HG03175 (cell line): ENCODE data around the gene LIMS4.
"Not testable (repeated sequence)": the region's sequence is repeated elsewhere in the genome, so short reads cannot be mapped to it uniquely, and the experiment has no call there.

ENCODE experiments used
- ATAC-seq: cut with Tn5 transposase; IDR thresholded peaks from one replicate; pipeline ENCODE4 v1.9.1; 2021; ENCODE audit warnings: mild to moderate bottlenecking, moderate library complexity; ENCODE audit not compliant: unreplicated experiment

LIMS4 gene, protein sequence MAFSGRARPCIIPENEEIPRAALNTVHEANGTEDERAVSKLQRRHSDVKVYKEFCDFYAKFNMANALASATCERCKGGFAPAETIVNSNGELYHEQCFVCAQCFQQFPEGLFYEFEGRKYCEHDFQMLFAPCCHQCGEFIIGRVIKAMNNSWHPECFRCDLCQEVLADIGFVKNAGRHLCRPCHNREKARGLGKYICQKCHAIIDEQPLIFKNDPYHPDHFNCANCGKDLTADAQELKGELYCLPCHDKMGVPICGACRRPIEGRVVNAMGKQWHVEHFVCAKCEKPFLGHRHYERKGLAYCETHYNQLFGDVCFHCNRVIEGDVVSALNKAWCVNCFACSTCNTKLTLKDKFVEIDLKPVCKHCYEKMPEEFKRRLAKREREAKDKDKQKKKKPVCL

DNA sequence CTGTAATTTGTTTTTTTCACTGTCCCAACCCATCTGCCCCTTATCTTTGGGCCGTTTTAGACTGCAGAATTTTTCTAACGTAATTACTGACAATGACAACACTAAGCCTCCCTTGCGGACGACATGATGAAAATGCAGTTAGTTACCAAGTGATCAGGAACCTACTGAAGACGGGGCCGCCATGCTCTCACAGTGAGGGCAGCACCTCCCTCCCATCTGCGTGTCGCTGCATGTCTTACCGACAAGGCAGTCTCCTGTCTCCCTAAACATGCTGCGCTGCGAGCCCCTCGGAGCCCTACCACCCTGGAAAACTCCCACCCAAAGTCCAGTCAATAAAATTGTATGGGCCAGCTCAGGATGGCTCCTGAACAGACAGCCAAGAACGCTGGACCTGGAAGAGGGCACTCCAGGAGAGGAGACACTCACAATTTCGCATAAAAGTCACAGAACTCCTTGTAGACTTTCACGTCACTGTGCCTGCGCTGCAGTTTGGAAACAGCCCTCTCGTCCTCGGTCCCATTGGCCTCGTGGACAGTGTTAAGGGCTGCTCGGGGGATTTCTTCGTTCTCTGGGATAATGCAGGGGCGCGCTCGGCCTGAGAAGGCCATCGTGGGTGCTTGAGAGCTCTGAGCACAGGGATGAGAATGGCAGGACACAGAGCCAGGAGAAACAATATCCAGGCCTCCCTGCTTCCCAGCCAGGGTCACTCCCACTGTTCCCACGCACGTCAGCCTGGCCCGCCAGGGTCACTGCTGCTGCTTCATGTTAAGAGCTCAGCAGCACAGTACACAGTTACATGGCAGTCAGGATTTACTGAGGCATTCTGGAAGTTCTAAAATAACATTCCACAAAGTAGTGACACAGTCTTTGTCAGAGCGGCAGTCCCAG lies at the start of gene LIMS4:
TSS of gene LIMS4 (minus strand) at position 646 of the 888 bp plus-strand sequence. CDS start at position 608, 38 bp downstream.
- not testable (repeated sequence) for ATAC-seq

DNA sequence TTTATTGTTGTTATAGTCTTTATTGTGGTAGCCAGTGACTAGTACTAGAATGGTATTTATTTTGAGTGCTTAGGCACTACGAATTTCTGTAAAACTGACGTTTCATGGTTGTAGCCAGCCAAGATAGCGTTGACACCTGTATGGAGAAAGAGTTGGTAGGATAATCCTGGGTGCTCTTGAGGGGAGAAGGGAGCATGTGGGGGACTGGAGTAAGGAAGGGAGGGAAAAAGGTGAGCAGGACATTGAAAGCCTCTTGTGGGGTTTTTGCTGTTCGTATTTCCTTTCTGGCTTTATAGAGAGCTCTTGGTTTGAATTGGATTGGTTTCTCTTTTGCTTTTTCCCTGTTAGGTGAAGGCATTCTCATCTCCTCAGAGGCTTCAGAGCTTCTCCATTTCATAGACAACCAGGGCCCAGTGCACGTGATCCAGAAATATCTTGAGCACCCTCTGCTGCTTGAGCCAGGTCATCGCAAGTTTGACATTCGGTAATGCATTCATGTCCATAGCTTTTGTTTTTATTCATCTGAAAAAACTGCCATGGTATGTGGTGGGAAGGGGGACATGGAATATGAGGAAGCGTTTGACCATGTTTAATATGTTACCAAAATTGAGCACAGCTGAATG lies 27.2 kb upstream of the LIMS4 start:
- peak; percentile 90 for ATAC-seq

DNA sequence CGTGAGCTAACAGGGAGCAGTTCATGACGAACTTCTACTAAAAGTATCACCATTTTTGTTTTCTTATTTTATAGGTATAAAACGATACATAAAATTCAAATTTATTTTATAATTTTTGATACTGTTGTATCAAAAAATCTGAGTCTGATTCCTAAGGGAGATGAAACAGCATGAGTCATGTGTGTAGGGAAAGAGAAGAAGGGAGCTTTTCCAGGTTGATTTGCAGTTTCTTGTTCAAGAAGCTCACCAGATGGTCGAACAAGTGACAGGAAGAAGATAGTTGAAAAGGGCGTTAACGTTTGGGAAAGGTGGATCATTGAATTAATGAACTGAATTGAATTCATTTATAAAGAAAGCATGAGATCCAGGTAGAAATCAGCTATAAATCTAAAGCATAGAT lies 23.4 kb upstream of the LIMS4 start:
- ATAC-seq: not testable (repeated sequence)

DNA sequence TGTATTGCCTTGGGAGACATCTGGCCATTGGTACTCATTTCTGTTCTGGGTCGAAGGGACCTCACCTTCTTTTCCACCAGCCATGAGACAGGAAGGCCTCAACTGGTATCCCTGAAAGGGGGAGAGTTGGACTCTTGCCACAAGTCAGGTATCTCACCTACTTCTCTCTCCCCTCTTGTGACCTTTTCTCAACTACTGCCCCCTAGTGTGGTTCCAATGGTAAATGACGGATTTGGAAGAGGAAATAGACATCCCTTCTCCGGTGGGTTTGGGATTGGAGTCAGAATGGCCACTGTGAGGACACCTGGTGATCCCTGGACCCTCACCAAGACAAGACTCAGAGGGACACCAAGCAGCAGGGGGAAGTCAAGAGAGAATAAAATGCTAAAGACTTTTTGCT lies 21.9 kb upstream of the LIMS4 start:
- not testable (repeated sequence) for ATAC-seq

DNA sequence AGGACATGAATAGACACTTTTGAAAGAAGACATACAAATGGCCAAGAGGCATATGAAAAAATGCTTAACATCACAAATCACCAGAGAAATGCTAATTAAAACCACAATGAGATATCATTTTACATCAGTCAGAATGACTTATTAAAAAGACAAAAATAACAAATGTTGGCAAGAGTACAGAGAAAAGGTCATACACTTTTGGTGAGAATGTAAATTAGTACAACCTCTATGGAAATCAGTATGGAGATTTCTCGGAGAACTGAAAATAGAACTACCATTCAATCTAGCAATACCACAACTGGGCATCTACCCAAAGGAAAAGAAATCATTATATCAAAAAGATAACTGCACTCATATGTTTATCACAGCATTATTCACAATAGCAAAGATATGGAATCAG lies 16.4 kb upstream of the LIMS4 start:
- not testable (repeated sequence) for ATAC-seq

DNA sequence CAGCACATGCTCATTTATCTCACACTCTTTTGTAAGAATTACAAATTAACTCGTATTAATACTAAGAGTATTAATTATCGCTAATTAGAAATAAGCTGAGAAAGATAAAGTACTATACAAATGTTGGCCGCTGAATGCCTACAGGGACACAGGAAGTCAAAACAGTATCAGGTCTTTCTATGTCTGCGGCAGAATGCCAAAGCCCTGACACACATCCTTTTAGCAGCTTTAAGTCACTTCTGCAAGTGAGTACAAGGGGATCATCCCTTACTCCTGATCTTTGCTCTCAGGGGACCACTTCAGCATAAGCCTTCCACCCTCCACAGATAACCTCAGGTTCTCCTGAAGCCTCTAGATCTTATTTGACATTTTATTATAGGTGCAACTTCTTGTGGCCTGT lies 10.1 kb upstream of the LIMS4 start:
- ATAC-seq: not testable (repeated sequence)

DNA sequence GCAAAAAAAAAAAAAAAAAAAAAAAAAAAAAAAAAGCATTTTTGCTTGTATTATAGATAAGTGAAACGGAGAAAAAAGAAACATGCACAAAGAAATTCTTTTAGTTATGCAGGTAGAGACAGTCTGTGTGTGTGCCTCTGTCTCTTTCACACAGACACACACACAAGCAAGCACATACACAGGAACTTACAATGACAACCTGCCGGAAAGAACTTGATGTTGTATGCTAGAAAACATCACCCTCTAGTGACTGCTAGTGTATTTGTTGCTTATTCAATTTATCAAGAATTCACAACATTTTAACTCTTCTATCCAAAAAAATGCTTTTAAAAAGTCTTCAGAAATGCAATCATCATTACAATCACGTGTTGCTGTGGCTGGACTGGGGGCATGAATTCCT lies 8.6 kb upstream of the LIMS4 start:
- ATAC-seq: not testable (repeated sequence)

DNA sequence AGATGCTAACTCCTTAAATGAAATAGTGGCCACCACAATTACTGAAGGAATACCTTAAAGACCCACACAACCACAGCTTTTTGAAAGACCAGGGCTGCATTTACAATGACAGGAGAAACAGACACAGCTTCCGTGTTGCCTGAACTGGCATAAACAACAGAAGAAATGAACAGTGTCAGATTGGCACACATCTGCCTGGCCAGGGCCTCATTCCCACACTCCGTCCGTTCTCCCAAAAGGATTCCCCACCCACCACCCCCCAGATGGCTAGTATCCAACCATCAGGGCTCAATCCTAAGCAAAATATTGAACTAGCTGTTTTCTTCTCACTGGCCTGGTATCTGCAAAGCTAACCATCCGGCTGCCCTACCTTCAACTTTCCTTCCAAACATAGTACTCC lies 7.5 kb upstream of the LIMS4 start:
- not testable (repeated sequence) for ATAC-seq

DNA sequence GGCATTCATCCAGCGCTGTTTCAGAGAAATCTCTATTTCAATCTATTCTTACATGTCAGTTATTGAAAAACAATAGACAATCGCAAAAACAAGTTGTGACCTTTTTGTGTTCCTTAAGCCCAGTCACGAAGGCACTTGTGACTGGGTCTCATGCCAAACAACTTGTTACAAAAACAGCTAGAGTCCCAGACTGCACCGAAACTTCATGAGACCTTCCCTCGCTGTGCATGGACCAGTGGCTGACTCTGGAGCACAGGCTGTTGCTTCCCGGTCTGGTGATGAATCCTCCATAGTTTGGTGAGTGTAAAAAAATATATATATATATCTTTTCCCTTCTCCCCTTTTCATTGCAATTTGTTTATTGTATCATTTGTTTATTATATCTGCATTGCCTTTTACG lies 4.8 kb upstream of the LIMS4 start:
- not testable (repeated sequence) for ATAC-seq

DNA sequence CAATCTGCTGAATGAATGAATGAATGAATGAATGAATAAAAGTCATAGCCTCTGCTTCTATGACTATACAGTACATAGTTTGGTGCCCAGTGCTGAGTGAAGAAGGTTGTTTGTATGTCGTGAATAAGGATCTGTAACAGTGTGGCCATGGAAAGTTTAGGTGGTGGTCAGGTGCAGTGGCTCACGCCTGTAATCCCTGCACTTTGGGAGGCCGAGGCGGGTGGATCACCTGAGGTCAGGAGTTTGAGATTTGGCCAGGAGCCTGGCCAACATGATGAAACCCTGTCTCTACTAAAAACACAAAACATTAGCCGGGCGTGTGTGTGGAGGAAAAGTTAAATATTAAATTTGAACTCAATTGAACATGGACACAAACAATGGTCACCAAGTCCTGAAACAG lies 4.3 kb upstream of the LIMS4 start:
- ATAC-seq: not testable (repeated sequence)

DNA sequence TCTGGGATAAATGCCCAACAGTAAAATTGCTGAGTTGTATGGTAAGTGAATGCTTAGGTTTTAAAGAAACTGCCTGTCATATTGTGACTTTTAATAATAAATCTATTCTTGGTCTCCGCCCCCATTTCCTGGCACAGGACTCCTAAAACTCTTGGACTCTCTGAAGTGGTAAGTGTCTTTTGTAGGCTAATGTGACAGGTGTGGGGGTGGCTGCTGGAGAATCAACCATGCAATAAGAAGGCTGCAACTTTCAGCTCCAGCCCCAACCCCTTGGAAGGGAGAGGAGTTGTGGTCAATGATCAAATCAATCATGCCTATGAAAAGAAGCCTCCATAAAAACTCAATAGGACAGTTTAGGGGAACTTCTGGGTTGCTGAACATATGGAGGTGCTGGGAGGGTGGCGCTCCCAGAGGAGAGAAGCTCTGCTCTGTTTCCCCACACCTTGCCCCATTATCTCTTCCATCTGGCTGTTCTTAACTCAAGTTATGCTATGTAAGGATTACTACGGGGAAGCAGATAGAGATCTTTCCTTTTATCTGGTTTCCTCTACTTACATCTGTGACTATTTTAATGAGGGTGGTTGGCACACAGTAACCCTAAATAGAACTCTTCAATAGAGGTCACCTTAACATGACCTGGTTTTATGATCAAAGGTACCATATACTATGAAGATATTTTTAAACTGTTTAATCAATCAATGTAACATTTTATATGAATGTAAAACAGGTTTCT lies 3.2 kb upstream of the LIMS4 start:
- ATAC-seq: not testable (repeated sequence)

DNA sequence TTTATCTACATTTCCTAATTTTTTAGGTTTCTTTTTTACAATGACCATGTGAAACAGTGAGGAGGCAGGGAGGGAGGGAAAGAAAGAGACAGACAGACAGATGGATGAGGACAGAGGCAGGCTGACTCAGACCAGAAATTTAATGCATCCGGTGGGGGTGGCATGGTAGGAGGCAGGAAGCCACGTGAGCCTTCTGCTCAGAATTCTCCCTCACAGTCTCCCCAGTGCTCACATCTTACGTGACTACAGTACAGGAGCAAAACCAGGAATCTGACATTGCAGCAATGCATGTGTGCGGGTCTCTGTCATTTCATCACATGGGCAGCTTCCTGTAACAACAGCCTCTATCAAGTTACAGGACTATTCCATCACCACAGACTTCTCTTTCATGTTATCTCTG lies 2.3 kb upstream of the LIMS4 start:
- ATAC-seq: peak; percentile 97

DNA sequence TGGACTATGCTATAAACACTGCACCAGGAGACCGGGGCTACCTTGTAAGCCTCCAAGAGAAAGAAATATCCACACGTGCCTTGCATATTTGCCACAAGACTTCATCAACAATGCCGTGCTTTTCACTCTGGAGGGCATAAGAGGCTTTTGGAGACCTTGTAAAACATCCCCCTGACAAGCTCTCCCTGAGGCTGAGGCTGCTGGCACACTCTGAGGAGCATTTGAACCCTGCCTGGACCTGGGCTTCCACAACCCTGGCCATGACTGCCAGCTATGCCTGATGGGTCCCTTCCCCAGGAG lies 393 bp upstream of the LIMS4 start:
- not testable (repeated sequence) for ATAC-seq

DNA sequence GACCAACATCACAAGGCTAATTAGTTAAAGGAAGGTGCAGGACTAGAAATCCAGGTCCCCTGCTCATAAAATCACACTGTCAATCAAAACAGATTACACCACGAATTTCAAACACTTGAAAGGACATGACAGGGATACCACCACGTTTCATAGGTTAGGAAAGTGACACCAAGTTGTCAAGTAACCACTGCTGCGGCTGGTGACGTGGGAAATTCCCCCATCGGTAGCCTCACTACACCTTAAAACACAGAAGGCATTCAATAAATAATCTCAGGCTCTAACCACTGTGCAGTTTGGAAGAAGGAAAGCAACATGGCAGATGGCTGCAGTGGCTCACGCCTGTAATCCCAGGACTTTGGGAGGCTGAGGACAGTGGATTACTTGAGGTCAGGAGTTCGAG lies 3.7 kb downstream of the LIMS4 start:
- not testable (repeated sequence) for ATAC-seq

DNA sequence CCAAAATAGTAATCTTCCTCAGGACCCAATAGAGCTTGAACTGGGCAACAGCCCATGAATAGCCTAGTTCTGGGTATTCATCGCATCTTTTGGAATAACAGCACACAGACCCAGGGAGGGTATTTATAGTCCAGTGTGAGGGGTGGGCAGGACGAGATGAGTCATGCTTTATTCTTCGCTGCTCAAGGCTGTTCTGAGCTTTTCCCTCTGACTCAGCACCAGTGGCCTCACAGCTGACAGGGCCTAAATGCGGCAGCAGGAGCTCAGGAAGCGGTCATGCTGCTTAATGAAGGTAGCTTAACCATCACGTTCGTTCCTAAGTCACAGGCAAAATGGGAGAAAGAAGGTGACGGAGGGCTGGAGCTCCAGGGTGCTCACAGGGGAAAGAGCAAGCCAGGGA lies 7.3 kb downstream of the LIMS4 start:
- not testable (repeated sequence) for ATAC-seq

DNA sequence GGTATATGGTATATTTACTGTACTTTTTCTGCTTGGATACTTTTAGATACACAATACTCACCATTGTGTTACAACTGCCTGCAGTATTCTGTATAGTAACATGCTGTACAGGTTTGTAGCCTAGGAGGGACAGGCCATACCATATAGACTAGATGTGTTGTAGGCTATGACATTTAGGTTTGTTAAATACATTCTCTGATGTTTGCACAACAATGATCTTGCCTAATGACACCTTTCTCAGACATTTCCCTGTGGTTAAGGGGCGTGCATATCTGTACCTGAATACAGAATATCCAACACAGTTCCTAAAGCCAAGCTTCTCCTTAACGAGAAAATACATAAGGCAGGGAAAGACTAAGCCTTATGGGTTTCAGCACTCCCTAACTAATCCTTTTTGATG lies 10.2 kb downstream of the LIMS4 start:
- not testable (repeated sequence) for ATAC-seq

DNA sequence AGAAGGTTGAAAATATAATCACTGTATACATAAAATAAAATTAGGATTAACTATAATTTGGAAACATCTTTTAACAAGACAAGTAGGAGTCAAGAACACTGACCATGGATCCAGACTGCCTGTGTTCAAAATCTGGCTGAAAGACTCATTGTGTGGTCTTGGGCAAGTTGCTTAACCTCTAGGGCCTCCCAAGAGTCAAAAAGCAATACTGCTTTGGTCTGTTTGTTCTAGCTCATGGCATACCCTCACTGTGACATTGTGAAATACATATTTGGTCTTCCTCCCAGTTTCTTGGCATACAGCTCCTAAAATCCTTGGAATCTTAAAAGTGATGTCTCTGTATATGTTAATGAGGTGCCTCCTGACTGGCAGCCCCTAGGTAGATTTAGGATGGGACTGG lies 12.3 kb downstream of the LIMS4 start:
- not testable (repeated sequence) for ATAC-seq

DNA sequence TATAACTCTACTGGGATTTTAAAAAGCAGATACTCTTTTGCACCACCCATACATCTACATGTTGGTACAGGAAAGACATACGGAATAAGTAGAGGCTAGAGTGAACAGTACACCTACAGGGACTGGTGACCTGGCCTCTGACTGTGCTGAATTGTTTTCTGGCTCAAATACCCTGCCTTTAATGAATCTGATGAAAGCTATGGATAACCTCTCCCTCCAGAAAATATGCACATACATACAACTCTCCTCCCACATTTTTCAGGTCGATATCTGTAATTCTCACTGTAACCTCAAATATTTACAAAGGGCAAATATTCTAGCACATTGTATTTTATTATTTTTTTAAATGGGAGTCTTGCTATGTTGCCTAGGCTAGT lies 15.4 kb downstream of the LIMS4 start:
- ATAC-seq: not testable (repeated sequence)

DNA sequence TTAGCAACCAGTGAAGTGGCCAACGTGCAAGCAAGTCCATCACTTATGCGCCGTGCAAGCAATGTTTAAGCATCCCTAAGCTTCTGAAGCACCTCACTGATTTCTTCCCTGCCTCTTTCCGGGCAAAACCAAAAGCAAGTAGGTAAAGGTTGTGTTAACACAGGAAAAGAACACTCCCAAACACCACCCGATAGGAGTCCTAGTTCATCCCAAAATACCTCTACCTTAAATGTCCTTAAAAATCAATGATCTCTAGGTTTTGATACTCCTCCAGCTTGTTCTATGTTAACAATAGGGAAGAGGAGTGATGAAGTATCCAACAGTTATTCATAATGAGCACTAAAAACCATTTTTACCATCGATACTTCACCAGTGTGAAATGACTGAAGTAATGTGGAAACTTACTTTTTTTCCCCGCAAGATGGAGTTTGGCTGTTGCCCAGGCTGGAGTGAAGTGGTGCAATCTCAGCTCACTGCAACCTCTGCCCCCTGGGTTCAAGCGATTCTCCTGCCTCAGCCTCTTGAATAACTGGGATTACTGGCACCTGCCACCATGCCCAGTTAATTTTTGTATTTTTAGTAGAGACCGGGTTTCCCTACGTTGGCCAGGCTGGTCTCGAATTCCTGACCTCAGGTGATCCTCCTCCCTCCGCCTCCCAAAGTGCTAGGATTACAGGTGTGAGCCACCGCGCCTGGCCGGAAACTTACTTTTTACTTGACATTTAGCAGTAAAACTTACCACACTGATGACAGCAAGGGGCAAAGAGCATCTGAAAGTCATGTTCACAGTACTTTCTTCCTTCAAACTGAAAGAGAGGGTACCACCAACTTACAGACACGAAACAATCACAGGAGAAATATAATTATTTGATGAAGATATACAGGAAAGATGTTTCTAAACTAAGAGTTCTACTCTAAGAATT lies 16.1 kb downstream of the LIMS4 start:
- not testable (repeated sequence) for ATAC-seq
